ENCODE data around the gene ZFYVE27. TPM values are rescaled to one million over a fixed set of nuclear protein-coding genes. Genes with fewer than 3 reads are reported as not detected.

Gene ZFYVE27
- total RNA-seq, 4 donors from 2014 or later: 14.8 to 26.2 (median 21.6) TPM

DNA sequence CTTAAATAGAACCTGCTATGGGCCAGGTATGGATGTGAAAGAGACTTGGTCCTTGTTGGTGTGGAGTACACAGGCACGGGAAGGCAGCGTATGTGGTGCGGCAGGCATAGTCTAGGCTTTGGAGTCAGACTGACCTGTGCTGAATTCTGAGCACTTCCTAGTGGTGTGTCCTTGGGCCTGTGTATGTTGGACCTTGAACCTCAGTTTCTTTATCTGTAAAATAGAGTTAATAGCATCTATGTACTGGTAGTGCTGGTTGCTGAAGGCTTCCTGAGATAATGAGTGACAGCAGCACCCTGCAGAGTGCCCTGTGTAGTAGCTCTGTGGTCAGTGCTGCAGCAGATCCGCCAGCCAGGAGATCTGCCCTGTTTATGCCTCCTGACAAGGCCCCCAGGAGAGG lies 40.2 kb downstream of the ZFYVE27 start:
- TF ChIP-seq CTCF (IDR thresholded peaks at IDR 0.05; ENCODE audit: low read depth): no peak

DNA sequence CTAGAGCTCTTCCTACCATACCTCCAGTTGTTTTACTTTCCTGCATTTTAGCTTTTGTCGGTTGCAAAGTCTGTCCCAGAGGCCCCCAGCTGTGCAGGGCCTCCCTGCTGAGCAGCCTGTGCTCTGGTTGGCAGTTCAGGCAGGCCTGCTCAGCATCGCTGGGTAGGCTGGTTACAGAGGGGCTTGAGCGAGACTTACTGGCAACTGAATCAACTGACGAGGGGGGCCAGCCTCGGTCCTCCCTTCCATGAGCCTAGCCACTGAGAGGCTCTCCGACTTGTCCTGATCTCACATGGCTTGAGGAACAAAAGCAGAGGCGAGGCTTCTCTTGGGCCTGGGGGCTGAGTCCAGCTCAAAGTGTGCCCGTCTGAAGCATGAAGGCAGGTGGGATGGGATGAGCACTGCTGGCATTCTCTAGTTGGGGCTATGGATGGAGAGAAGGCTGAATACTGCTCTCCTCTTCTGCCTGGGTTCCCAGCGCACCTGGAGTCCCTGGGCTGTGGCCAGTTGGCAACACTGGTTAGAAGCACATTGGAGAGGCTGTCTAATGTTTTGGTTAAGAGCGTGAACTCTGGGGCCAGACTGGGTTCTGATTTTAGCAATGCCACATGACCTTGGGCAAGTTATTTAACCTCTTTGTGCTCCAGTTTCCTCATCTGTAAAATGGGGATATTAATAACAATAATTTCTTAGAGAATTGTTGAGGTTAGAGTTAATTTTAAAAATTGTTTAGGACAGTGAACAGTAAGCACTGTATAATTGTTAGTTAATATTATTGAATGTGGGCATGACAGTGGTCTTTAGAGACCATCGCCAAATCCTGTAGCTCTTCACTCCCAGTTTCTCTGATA lies 41.7 kb downstream of the ZFYVE27 start:
- no peak for TF ChIP-seq CTCF (IDR thresholded peaks at IDR 0.05; ENCODE audit: low read depth)

DNA sequence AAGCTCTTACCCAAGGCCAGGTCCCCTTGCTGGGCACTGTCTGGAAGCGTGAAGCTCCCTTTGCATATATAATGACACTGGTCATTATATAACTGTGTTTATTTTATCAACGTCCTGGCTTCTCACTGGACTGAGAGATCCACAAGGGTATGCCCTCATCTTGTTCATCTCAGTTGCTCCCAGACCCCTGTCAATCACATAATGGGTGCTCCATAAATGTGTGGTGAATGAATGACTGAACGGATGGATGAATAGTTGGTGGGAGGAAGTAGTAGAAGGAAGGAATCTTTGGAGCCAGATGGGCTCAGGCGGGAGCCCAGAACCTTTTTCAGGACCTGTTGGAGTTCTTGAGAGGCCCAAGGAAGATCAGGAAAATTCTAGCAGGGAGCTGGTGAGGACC lies 42.6 kb downstream of the ZFYVE27 start:
- TF ChIP-seq CTCF (IDR thresholded peaks at IDR 0.05; ENCODE audit: low read depth): no peak

GRCh38 chr10:97779975-97780374 lies 43.0 kb downstream of the ZFYVE27 start:
- TF ChIP-seq CTCF (IDR thresholded peaks at IDR 0.05; ENCODE audit: low read depth): no peak

- no peak for TF ChIP-seq CTCF (IDR thresholded peaks at IDR 0.05; ENCODE audit: low read depth)
Observed at GRCh38 chr10:97780841-97781617, 44.1 kb downstream of the ZFYVE27 start.

DNA sequence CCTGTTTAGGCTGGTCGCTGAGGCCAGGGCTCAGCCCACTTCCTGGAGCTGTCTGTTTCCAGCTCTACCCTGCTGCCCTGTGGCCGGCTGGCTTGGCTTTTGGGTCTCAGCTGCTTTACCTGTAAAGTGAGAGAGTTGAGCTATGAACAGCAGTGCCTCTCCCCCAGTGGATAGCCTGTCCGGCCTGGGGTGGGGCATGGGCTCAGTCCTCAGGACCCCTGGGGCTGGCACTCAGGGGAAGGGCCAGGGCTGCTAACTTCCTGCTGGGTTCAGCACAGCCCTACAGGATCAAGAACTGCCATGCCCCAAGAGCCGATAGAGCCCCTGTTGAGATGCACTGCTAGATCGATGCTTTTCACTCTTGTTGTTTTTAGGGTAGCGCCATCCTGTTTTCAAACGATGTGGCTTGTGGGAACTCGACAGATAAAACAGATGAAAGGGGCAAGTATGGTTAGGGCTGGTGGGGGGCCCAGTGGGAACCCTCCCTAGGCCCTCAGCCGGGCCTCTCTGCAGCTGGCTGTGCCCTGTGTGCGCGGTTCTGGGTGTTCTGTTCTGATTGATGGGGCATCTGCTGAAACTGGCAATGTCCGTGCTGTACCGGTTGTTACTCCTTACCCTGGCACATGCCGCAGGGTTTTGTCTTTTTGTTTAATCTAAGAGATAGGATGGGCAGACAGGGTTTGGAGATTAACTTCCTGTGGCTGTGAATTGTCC lies 44.8 kb downstream of the ZFYVE27 start:
- TF ChIP-seq CTCF (IDR thresholded peaks at IDR 0.05; ENCODE audit: low read depth): no peak
